HepG2 (cell line): ENCODE results near the gene GALNT10. TPM values are rescaled to one million over a fixed set of nuclear protein-coding genes. Genes with fewer than 3 reads are reported as not detected.
A peak's percentile ranks its signal among the peaks of the same experiment; 100 is the strongest.

Experiments used
- FOXP1 ChIP-seq, 2 experiments: fragments of 450-650 bp in 1 of 2; IDR thresholded peaks; 2 replicates each; pipeline ENCODE4 v1.6.1; 2017 to 2018; ENCODE audit warnings: antibody characterized with exemption in 1 of 2
- HNRNPLL ChIP-seq: fragments of 200-400 bp; formaldehyde crosslinking; IDR thresholded peaks from 2 replicates; pipeline ENCODE4 v1.6.1; 2017; ENCODE audit warnings: mild to moderate bottlenecking, low read depth, low read length; ENCODE audit not compliant: poor library complexity, severe bottlenecking
- HOXD1 ChIP-seq: sonication (generic); formaldehyde crosslinking; IDR thresholded peaks from 2 replicates; pipeline ENCODE4 v1.5.0; 2020; ENCODE audit warnings: missing genetic modification reagents
- JUNB ChIP-seq: sonication (generic); formaldehyde crosslinking; IDR thresholded peaks from 2 replicates; pipeline ENCODE4 v1.8.0; 2022; ENCODE audit warnings: missing genetic modification reagents, mild to moderate bottlenecking, borderline replicate concordance
- KDM2A ChIP-seq: sonication (generic); formaldehyde crosslinking; IDR thresholded peaks from 2 replicates; pipeline ENCODE4 v1.4.0; 2020; ENCODE audit warnings: low read depth, missing genetic modification reagents, borderline replicate concordance
- NBN ChIP-seq: fragments of 450-650 bp; conservative IDR thresholded peaks from 2 replicates; pipeline ENCODE4 v1.6.1; 2017
- NFE2L2 ChIP-seq: fragments of 150-350 bp; IDR thresholded peaks from 2 replicates; pipeline ENCODE4 v1.6.1; 2014; ENCODE audit warnings: low read length
- NPAS2 ChIP-seq: sonication (generic); formaldehyde crosslinking; IDR thresholded peaks from 2 replicates; pipeline ENCODE4 v1.8.0; 2022; ENCODE audit warnings: mild to moderate bottlenecking, missing genetic modification reagents, borderline replicate concordance
- WIZ ChIP-seq: sonication (generic); formaldehyde crosslinking; IDR thresholded peaks from 2 replicates; pipeline ENCODE4 v1.5.1; 2020; ENCODE audit warnings: mild to moderate bottlenecking, missing genetic modification reagents
- ZNF367 ChIP-seq: sonication (generic); formaldehyde crosslinking; IDR thresholded peaks from 2 replicates; pipeline ENCODE4 v1.4.0; 2020; ENCODE audit warnings: missing genetic modification reagents, borderline replicate concordance
- polyA plus RNA-seq, 8 experiments: library from polyadenylated mRNA; depleted of rRNA in 3 of 8; stranded (reverse) in 7 of 8; unstranded in 1 of 8; fragments of >200 nt; fragmentation: Illumina TruSeq in 4 of 8; extraction: Trizol in 4 of 8; gene quantifications; 2 replicates each; pipeline versions ENCODE4 v1.2.1 to v1.2.3, GENCODE V29; 2011 to 2016; ENCODE audit warnings: low read depth in 4 of 8, missing spikeins in 1 of 8, mixed read lengths in 1 of 8; ENCODE audit not compliant: insufficient read depth in 1 of 8
- total RNA-seq, 5 experiments: library from RNA; depleted of rRNA; stranded (reverse); fragments of >200 nt; fragmentation: Illumina TruSeq; extraction: Trizol; gene quantifications; 2 replicates each; pipeline ENCODE4 v1.2.3, GENCODE V29; 2016; ENCODE audit warnings: low read depth in 1 of 5
- TF ChIP-seq, protein P1 (sequence below): sonication (generic); formaldehyde crosslinking; IDR thresholded peaks from 2 replicates; pipeline ENCODE4 v1.4.0; 2020; ENCODE audit warnings: mild to moderate bottlenecking, missing genetic modification reagents
- TF ChIP-seq, protein P2 (sequence below): sonication (generic); formaldehyde crosslinking; IDR thresholded peaks from 2 replicates; pipeline ENCODE4 v1.8.0; 2022; ENCODE audit warnings: missing genetic modification reagents, mild to moderate bottlenecking, borderline replicate concordance
- TF ChIP-seq, protein P3 (sequence below): sonication (generic); formaldehyde crosslinking; IDR thresholded peaks from 2 replicates; pipeline ENCODE4 v1.4.0; 2020; ENCODE audit warnings: missing genetic modification reagents
- TF ChIP-seq, protein P4 (sequence below): sonication (generic); formaldehyde crosslinking; IDR thresholded peaks from 2 replicates; pipeline ENCODE4 v1.4.0; 2020; ENCODE audit warnings: missing genetic modification reagents
- TF ChIP-seq, protein P5 (sequence below): sonication (generic); formaldehyde crosslinking; IDR thresholded peaks from 2 replicates; pipeline ENCODE4 v1.9.0; 2021; ENCODE audit warnings: missing genetic modification reagents, borderline replicate concordance

Gene GALNT10
- total and polyA plus RNA-seq, 2 of the 13 experiments (the other 11 are each of a cell fraction or from before 2014, with no cell fraction given): 8.1 to 11.2 TPM

DNA sequence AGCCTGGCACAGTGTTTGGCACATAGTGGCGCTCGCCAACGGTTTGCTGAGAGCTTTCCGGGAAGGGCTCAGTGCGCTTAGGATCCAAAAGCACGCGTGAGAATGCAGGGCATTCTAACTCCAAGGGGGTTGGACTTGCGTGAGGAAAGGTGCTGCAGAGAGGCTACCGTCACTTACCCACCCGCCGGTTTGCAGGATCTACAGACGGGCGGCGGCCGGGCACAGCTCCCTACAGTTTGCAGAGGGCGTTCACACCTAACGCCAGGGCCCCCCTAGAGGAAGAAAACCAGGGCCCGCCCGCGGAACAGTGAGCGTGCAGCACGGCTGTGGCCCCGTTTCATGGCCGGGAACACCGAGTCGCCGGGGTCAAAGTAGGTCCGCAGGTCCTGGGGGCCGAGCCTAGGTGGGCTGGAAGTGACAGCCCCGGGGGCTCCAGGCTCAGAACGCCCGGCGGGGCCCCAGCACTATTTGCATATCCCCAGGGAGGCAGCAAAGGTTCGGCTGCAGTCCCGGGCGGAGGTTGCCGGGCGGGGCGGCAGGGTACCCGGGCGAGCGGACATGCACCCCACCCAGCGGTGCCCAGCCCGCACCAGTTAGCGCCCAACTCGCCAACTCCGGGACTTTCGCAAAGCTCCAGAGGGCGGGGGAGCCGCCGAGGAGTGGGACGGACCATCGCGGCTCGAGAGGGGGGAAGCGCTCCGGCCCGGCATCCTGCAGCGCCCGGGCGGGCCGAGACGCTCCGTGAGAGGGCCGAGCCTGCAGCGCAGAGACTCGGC is 526 bp upstream of the GALNT10 start (continued):
- TF ChIP-seq, protein P1, sequence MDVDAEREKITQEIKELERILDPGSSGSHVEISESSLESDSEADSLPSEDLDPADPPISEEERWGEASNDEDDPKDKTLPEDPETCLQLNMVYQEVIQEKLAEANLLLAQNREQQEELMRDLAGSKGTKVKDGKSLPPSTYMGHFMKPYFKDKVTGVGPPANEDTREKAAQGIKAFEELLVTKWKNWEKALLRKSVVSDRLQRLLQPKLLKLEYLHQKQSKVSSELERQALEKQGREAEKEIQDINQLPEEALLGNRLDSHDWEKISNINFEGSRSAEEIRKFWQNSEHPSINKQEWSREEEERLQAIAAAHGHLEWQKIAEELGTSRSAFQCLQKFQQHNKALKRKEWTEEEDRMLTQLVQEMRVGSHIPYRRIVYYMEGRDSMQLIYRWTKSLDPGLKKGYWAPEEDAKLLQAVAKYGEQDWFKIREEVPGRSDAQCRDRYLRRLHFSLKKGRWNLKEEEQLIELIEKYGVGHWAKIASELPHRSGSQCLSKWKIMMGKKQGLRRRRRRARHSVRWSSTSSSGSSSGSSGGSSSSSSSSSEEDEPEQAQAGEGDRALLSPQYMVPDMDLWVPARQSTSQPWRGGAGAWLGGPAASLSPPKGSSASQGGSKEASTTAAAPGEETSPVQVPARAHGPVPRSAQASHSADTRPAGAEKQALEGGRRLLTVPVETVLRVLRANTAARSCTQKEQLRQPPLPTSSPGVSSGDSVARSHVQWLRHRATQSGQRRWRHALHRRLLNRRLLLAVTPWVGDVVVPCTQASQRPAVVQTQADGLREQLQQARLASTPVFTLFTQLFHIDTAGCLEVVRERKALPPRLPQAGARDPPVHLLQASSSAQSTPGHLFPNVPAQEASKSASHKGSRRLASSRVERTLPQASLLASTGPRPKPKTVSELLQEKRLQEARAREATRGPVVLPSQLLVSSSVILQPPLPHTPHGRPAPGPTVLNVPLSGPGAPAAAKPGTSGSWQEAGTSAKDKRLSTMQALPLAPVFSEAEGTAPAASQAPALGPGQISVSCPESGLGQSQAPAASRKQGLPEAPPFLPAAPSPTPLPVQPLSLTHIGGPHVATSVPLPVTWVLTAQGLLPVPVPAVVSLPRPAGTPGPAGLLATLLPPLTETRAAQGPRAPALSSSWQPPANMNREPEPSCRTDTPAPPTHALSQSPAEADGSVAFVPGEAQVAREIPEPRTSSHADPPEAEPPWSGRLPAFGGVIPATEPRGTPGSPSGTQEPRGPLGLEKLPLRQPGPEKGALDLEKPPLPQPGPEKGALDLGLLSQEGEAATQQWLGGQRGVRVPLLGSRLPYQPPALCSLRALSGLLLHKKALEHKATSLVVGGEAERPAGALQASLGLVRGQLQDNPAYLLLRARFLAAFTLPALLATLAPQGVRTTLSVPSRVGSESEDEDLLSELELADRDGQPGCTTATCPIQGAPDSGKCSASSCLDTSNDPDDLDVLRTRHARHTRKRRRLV: 0 out of 2 replicates have a peak, but pooled peaks have one; percentile 50
- no peak for TF ChIP-seq FOXP1 (IDR thresholded peaks at IDR 0.05)
- no peak for TF ChIP-seq FOXP1 (CRISPR knock-in tag; IDR thresholded peaks at IDR 0.05)
- no peak for TF ChIP-seq NFE2L2
- TF ChIP-seq HNRNPLL: peak; percentile 95
- no peak for TF ChIP-seq NPAS2 (CRISPR knock-in tag)
- TF ChIP-seq NBN: no peak
- no peak for TF ChIP-seq JUNB (CRISPR knock-in tag)
- TF ChIP-seq, protein P2, sequence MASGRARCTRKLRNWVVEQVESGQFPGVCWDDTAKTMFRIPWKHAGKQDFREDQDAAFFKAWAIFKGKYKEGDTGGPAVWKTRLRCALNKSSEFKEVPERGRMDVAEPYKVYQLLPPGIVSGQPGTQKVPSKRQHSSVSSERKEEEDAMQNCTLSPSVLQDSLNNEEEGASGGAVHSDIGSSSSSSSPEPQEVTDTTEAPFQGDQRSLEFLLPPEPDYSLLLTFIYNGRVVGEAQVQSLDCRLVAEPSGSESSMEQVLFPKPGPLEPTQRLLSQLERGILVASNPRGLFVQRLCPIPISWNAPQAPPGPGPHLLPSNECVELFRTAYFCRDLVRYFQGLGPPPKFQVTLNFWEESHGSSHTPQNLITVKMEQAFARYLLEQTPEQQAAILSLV: no peak; the same call in 1 of the 2 replicates
- TF ChIP-seq HOXD1 (CRISPR knock-in tag): no peak
- no peak for TF ChIP-seq ZNF367
- TF ChIP-seq, protein P3, sequence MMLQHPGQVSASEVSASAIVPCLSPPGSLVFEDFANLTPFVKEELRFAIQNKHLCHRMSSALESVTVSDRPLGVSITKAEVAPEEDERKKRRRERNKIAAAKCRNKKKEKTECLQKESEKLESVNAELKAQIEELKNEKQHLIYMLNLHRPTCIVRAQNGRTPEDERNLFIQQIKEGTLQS (CRISPR knock-in tag): no peak
- TF ChIP-seq KDM2A (CRISPR knock-in tag): peak; percentile 37; the same call in 1 of the 2 replicates
- TF ChIP-seq, protein P4, sequence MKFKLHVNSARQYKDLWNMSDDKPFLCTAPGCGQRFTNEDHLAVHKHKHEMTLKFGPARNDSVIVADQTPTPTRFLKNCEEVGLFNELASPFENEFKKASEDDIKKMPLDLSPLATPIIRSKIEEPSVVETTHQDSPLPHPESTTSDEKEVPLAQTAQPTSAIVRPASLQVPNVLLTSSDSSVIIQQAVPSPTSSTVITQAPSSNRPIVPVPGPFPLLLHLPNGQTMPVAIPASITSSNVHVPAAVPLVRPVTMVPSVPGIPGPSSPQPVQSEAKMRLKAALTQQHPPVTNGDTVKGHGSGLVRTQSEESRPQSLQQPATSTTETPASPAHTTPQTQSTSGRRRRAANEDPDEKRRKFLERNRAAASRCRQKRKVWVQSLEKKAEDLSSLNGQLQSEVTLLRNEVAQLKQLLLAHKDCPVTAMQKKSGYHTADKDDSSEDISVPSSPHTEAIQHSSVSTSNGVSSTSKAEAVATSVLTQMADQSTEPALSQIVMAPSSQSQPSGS: no peak
- no peak for TF ChIP-seq WIZ (CRISPR knock-in tag)
- TF ChIP-seq, protein P5, sequence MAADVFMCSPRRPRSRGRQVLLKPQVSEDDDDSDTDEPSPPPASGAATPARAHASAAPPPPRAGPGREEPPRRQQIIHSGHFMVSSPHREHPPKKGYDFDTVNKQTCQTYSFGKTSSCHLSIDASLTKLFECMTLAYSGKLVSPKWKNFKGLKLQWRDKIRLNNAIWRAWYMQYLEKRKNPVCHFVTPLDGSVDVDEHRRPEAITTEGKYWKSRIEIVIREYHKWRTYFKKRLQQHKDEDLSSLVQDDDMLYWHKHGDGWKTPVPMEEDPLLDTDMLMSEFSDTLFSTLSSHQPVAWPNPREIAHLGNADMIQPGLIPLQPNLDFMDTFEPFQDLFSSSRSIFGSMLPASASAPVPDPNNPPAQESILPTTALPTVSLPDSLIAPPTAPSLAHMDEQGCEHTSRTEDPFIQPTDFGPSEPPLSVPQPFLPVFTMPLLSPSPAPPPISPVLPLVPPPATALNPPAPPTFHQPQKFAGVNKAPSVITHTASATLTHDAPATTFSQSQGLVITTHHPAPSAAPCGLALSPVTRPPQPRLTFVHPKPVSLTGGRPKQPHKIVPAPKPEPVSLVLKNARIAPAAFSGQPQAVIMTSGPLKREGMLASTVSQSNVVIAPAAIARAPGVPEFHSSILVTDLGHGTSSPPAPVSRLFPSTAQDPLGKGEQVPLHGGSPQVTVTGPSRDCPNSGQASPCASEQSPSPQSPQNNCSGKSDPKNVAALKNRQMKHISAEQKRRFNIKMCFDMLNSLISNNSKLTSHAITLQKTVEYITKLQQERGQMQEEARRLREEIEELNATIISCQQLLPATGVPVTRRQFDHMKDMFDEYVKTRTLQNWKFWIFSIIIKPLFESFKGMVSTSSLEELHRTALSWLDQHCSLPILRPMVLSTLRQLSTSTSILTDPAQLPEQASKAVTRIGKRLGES: no peak
